NCI-H128 (cell line): ENCODE measurements around the gene TCIRG1.

Experiments
- DNase-seq: peaks from one replicate; lab custom pipeline; 2025; ENCODE audit not compliant: unreplicated experiment; lab: John Stamatoyannopoulos, UW

The TCIRG1 gene

DNA sequence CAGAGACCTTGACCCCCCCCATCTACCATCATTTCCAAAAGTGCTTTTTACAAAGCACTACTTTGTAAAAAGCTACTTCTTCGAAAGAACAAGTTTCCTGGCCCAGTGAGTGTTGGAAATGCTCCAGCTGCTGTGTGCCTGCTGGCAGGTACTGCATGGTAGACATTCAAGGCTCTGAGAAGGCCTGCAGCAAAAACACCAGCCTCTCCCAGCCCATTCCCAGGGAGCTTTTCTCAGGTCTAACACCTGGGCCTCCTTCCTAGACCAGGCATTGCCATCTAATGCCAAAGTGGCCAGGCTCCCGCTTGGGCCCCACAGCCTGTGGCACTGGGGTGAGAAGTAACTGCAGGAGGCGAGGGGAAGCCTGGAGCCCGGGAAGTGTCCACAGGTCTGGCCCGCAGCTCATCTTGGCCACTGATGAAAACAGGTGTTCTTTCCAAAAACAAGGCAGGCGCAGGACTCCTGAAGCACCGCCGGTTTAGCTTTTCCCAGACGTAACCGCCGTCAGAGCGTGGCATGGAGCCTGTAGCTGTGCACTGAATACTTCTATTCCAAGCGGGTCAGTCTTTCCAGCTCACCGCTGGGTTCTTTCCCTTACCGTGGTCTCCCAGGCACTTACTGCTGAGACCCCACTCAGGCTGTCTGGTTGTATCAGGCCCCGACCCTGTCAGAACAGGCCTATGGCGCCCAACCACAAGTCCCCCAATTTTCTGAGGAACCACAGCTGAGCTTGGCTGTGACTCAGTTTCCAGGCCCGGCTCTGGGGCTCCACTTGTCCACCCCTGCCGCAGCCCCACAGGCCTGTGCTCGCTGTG, 1.2 kb upstream of the TCIRG1 start:
- no peak for DNase-seq

DNA sequence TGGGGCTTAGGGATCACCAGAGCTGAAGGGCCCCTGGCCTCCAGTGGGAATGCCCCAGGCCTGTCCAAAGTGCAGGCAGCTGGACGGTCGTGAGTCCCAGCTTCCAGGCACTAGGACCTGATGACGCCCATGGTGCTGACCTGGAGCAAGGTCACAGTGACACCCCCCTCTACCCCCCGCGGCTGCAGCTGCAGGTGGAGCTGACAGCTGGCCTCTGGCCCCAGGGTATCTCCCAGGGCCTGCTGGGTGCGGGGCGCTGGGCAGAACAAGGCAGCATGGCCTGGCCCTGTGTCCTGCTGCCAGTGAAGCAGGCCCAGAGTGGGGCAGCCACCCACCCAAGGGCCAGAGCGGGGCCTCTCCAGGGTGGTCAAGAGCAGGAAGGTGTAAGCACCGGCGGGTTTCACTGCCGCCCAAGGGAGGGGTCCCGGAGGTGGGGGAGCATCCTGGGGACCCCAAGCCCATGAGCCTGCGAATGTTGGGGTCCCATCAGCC, 553 bp upstream of the TCIRG1 start:
- no peak for DNase-seq

DNA sequence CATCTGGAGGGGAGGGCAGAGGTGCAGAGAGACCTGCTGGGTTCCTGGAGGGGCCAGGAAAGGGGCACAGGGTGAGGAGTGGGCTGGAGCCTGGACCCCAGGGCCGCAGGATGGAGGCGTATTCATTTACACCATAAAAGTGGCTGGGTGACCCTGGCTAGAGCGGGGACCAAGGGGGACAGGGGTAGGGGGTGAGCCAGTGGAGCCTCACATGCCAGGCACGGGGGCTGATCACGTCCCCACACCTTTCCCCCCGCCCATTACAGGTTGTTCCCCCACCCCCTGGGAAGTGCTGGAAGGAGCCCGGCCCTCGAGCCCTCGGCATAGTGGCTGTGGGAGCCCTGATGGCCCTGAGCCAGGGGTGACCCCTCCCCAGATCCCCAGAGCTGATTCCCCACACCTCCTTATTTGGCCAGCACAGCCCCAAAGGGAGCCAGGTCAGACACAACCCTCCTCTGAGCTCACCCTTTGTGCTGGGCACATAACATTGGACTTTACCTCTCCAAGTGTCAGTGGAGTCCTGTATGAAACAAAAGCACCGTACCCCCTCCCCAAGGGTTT, 781 bp downstream of the TCIRG1 start:
- no peak for DNase-seq

DNA sequence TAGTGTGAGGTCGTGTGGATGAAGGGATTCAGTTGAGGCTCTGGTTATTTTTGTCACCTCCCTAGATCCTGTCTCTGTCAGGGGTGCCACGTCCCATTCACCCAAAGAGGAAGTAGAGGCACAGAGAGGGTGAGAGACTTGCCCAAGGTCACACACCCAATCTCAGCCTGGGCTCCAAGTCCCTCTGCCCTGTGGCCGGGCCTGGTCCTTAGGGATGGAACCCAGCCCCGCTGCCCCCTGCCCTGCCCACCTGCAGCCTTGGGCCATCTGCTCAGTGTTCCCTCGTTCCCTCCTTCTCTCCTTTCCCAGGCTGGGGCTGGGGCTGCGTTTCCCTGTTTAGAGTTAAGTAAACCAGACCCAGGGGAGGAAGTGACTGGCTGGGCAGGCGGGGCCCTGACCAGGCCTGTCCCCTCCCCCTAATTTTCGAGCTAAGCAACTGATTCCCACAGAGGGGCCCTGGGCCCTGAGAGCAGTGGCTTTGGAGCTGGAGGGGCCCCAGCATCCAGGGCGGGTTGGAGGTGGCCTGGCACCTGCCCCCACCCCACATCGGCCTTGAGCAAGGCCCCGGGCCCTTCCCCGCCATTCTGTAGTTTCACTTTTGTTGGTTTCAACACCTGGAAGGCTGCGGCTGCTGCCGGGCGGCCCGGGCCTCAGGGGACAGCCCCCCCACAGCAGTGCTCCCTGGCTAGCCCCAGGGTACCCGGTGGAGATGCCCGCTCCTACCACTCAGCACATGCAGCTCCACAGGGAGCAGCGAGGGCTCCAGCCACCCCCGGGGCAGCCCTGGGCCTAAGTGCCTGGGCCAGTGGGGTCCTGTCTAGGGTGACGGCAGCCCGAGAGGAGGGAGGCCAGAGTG, 1.5 kb downstream of the TCIRG1 start:
- no peak for DNase-seq

DNA sequence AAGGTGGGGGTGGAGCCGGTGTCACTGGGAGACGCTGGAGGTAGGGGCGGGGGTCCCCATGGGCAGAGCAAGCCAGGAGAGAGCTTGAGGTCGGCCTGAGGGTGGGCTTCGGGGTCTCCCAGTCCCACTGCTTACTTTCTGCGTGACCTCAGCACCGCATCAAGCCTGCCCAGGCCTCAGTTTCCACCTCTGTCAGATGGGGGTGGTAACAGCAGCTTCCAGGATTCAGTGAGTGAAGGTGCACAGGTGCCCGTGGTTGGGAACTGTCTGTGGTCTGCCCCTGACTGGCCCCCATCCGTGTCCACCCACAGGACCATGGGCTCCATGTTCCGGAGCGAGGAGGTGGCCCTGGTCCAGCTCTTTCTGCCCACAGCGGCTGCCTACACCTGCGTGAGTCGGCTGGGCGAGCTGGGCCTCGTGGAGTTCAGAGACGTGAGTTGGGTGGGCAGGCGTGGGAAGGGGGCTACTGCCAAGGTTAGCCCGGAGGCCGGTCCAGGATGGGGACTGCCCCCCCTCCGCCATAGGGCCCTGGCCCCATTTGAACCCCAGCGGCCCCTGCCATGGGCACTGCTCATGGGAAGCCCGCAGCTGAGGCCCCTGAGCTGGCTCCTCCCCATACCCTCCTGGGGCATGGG, 2.2 kb downstream of the TCIRG1 start:
- no peak for DNase-seq

DNA sequence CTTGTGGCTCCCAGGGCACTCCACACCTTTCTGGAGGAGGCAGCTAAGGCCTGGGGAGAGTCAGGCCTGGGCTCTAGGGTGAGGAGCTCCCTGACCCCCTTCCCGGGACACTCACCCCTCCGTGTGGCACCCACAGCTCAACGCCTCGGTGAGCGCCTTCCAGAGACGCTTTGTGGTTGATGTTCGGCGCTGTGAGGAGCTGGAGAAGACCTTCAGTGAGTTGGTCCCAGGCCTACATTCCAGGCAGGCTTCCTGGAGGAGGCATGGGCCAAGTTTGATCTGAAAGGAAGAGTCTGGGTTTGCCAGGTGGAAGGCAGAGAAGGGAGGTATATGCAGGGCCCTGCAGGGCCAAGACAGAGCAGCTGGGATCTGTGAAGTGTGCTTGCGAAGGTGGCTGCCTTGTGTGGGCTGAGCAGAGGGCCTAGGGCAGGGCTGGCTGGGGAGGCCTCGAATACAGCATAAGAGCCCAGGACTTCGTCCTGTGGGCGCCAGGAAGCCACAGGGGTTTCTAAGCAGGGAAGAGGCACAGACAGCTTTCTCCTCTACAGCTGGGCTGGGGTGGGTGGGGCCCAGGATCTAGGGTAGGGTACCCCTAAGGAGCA, 2.9 kb downstream of the TCIRG1 start:
- no peak for DNase-seq

DNA sequence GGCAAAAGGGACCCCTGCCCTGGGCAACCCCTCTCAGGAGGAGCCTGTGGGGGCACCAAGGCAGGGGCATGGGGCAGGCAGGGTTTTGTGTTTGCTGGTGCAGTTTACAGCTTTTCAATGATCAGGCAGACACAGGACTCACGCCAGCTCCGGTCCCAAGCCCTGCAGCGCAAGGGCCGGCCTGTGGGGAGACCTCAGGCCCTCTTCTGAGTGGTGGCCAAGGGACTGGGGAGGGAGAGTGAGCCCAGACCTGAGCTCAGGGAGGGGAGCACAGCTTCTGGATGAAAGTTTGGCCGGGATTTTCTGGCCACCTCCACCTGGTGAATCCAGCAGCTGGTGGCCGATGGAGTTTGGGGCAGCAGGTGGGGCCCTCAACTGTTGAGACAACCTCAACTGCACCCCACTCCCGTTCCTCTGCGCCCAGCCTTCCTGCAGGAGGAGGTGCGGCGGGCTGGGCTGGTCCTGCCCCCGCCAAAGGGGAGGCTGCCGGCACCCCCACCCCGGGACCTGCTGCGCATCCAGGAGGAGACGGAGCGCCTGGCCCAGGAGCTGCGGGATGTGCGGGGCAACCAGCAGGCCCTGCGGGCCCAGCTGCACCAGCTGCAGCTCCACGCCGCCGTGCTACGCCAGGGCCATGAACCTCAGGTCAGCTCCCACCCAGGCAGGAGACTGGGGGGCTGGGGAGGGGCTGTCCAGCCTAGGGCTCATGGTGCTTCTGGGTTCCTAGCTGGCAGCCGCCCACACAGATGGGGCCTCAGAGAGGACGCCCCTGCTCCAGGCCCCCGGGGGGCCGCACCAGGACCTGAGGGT, 3.6 kb downstream of the TCIRG1 start:
- no peak for DNase-seq

DNA sequence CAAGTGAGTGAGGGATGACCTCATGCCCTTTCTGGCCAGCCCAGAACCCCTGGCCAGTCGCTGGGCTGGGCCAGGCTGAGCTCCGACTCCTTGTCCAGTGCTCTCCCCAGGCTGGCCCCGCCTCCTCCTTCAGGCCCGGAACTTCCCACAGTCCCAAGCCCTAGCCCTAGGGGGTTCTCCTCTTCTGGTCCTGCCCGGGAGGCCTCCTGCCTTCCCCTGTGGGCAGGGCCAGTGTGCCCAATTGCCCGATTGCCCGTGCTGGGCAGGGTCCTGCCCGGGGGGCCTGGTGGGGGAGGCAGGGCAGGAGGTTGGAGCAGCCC, 4.2 kb downstream of the TCIRG1 start:
- no peak for DNase-seq

DNA sequence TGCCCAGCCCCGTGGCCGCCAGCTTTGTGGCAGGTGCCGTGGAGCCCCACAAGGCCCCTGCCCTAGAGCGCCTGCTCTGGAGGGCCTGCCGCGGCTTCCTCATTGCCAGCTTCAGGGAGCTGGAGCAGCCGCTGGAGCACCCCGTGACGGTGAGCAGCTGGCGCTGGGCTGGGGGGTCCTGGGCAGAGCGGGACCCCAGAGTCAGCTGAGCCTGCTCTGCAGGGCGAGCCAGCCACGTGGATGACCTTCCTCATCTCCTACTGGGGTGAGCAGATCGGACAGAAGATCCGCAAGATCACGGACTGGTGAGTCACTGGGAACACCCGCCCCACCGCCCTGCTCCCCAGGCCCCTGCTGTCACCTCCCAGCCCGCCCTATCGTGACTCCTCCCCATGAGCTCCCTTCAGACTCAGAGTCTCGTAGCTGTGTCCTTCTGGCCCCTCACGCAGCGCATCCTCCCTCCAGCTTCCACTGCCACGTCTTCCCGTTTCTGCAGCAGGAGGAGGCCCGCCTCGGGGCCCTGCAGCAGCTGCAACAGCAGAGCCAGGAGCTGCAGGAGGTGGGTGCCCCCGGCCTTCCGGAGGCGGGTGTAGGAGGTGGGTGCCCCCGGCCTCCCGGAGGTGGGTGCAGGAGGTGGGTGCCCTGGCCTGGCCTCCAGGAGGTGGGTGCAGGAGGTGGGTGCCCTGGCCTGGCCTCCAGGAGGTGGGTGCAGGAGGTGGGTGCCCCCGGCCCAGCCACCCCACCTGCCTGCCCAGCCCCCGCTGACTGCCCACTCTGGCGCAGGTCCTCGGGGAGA, 4.7 kb downstream of the TCIRG1 start:
- no peak for DNase-seq

DNA sequence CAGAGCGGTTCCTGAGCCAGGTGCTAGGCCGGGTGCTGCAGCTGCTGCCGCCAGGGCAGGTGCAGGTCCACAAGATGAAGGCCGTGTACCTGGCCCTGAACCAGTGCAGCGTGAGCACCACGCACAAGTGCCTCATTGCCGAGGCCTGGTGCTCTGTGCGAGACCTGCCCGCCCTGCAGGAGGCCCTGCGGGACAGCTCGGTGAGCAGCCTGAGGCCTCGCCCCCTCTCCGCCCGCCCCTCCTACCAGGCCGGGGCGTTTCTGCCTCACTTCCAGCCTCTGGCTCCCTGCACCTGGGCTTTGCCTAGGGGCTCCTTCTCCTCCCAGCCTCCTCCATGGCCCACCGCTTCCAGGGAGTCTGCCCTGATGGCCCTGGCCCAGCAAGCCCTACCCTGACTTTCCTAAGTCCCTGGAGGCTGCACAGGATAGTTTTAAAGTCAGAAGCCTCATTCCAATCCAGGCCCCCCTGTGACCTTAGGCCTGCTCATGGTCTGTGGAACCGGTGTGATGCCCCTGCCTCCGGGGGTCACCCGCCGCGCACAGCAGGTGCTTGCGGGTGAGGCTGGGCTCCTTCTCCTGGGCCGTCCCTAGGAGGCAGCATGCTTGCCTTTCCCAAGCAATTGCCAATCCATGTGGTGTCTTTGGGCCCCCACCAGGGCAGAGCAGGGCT, 5.5 kb downstream of the TCIRG1 start:
- no peak for DNase-seq

DNA sequence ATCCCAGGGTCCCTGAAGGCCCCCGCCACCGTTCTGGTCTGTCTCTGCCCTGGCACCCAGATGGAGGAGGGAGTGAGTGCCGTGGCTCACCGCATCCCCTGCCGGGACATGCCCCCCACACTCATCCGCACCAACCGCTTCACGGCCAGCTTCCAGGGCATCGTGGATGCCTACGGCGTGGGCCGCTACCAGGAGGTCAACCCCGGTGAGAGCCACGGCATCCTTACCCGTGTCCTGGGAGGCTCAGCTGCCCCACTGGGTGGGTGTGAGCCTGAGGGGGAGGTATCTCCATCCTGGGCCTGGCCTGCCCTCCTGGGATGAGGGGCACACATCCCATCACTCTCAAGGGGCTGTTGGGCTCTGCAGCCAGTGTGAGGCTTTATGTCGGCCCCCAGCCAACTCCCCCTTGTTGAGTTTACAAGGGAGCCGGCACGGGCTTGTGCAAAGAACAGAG, 6.1 kb downstream of the TCIRG1 start:
- DNase-seq, result no peak

DNA sequence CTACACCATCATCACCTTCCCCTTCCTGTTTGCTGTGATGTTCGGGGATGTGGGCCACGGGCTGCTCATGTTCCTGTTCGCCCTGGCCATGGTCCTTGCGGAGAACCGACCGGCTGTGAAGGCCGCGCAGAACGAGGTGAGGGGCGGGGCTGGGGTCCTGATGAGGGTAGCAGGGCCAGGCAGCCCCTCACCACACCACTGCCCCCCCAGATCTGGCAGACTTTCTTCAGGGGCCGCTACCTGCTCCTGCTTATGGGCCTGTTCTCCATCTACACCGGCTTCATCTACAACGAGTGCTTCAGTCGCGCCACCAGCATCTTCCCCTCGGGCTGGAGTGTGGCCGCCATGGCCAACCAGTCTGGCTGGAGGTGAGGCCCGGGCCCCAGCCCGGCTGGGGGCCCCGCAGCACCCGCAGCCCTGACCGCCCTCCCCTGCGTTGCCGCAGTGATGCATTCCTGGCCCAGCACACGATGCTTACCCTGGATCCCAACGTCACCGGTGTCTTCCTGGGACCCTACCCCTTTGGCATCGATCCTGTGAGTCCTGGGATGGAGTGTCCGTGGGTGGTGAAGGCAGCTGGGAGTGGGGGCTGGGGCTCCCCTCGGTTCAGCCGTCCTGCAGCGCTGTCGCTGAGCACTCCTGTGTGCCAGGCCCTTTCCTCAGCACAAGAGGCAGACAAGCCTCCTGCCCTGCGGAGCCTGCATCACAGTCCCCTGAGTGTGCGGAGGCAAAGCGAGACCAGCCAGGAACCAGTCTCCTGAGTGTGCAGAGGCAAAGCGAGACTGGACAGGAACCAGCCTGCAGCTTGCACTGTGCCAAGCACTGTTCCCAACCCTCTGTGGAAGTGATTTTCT, 8.8 kb downstream of the TCIRG1 start:
- DNase-seq, result no peak

DNA sequence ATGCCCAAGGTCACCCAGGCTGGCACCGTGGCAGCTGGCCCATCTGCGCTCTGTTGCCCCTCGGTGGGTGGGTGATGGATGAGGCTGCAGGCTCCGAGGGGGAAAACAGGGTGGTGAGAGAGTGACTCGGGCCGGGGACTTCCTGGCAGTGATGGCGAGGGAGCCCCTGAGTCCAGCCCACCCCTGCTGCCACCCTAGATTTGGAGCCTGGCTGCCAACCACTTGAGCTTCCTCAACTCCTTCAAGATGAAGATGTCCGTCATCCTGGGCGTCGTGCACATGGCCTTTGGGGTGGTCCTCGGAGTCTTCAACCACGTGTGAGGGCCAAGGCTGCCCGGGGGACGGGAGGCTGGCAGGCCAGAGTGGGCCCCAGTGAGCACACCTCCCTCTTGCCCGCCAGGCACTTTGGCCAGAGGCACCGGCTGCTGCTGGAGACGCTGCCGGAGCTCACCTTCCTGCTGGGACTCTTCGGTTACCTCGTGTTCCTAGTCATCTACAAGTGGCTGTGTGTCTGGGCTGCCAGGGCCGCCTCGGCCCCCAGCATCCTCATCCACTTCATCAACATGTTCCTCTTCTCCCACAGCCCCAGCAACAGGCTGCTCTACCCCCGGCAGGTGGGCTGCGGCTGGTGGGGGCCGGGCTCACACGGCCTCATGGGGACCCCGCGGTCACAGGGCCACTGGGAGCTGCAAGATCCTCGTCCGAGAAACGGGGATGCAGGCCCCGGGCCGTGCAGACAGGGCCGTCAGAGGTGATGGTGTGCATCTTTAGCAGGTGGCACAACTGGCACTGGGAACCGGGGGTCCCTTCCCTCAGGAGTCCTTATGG, 10.1 kb downstream of the TCIRG1 start:
- DNase-seq, result no peak

DNA sequence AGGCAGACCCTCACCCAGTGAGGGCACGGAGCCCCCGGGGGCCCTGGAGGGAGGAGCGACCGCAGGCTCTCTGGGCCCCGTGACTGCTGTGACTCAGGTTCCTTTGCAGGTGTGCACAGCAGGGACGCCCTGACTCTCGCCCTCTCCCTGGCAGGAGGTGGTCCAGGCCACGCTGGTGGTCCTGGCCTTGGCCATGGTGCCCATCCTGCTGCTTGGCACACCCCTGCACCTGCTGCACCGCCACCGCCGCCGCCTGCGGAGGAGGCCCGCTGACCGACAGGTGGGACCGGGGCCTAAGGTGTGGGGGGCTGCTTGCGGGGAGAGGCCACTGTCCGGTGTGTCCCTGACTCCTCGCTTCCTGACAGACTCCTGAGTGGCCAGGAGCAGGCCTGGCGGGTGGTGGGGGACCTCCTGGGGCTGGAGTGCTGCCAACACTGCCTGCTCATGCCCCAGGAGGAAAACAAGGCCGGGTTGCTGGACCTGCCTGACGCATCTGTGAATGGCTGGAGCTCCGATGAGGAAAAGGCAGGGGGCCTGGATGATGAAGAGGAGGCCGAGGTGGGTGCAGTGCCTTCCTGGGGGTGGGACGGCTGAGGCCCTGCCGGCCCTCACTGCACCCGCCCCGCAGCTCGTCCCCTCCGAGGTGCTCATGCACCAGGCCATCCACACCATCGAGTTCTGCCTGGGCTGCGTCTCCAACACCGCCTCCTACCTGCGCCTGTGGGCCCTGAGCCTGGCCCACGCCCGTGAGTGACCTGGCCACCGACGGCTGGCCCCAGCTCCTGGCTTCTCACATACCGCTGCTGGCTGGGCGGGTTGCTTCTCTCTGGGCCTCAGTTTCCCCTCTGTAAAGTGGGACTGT, 10.9 kb downstream of the TCIRG1 start:
- DNase-seq, result no peak

DNA sequence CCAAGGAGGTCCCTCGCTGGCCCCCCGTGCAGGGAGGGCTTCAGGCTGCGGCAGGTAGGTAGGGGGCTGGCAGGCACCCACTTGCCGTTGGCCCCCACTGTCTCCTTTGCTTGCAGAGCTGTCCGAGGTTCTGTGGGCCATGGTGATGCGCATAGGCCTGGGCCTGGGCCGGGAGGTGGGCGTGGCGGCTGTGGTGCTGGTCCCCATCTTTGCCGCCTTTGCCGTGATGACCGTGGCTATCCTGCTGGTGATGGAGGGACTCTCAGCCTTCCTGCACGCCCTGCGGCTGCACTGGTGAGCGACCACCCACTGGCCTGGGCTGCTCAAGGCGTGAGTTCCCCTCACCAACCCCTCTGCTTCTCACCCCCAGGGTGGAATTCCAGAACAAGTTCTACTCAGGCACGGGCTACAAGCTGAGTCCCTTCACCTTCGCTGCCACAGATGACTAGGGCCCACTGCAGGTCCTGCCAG, 11.6 kb downstream of the TCIRG1 start:
- DNase-seq, result no peak
